ENCODE data around the gene CARNS1.

DNA sequence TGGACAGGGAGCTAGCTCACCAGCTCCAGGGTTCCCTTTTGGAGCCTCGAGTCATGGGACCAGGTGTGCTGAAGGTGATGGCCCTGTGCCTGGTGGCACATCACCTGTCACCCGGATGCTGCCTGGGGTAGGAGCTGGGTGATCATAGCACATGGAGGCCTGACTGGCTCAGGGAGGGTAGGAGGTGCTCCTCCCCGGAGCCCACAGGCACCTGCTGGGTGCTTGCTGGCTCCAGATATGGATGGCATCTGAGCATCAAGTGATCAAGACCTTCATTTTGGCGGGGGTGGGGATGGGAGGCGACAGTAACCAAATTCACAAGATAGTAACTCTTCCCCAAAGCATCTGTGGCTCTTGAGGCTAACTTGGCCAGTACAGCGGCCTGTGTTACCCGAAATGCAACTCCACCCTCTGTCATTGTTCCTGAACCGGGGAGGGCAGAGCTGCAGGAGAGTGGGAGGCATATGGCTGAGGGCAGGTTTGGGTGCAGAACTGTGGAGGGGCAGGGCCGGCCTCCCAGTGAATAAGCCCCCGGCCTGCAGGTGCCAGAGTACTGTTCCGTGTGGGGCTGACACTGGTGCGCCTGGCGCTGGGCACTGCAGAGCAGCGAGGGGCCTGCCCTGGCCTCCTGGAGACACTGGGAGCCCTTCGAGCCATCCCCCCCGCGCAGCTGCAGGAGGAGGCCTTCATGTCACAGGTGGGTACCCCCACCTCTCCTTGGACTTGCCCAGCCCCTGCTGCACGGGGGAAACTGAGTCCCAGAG lies 6.9 kb upstream of the CARNS1 start:
- TF ChIP-seq ZFP3 (CRISPR knock-in tag; IDR thresholded peaks at IDR 0.05) (no peak), ZNF70 (CRISPR knock-in tag; IDR thresholded peaks at IDR 0.05) (no peak), PPARA (CRISPR knock-in tag; IDR thresholded peaks at IDR 0.05; ENCODE audit: borderline replicate concordance) (no peak), CSDC2 (CRISPR knock-in tag; IDR thresholded peaks at IDR 0.05) (no peak)
- TF ChIP-seq, protein P1, sequence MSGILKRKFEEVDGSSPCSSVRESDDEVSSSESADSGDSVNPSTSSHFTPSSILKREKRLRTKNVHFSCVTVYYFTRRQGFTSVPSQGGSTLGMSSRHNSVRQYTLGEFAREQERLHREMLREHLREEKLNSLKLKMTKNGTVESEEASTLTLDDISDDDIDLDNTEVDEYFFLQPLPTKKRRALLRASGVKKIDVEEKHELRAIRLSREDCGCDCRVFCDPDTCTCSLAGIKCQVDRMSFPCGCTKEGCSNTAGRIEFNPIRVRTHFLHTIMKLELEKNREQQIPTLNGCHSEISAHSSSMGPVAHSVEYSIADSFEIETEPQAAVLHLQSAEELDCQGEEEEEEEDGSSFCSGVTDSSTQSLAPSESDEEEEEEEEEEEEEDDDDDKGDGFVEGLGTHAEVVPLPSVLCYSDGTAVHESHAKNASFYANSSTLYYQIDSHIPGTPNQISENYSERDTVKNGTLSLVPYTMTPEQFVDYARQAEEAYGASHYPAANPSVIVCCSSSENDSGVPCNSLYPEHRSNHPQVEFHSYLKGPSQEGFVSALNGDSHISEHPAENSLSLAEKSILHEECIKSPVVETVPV (CRISPR knock-in tag; IDR thresholded peaks at IDR 0.05) = no peak
- TF ChIP-seq, protein P2, sequence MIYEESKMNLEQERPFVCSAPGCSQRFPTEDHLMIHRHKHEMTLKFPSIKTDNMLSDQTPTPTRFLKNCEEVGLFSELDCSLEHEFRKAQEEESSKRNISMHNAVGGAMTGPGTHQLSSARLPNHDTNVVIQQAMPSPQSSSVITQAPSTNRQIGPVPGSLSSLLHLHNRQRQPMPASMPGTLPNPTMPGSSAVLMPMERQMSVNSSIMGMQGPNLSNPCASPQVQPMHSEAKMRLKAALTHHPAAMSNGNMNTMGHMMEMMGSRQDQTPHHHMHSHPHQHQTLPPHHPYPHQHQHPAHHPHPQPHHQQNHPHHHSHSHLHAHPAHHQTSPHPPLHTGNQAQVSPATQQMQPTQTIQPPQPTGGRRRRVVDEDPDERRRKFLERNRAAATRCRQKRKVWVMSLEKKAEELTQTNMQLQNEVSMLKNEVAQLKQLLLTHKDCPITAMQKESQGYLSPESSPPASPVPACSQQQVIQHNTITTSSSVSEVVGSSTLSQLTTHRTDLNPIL (CRISPR knock-in tag; IDR thresholded peaks at IDR 0.05; ENCODE audit: low read depth) = no peak

Data from SK-N-SH treated with all-trans-retinoic acid at 6 μM for 48 hours (cell line).